Neutrophil (primary cell): ENCODE measurements around the gene PRR16.

ENCODE experiments used
- H3K27ac ChIP-seq: fragments of 200-600 bp; sonication (generic); 2 replicates; pipeline ENCODE4 v1.5.1; 2016; ENCODE audit warnings: mild to moderate bottlenecking, moderate library complexity
- H3K27me3 ChIP-seq: fragments of 200-600 bp; sonication (generic); 2 replicates; pipeline ENCODE4 v1.6.0; 2016; ENCODE audit warnings: mild to moderate bottlenecking
- H3K36me3 ChIP-seq: fragments of 200-600 bp; sonication (generic); 2 replicates; pipeline ENCODE4 v1.5.1; 2017
- H3K4me1 ChIP-seq, 2 experiments: fragments of 200-600 bp in 1 of 2; sonication (generic) in 1 of 2; 1 replicate in 1 of 2; 2 replicates in 1 of 2; pipeline versions ENCODE4 v1.5.1 to v1.6.1; 2013 to 2016; ENCODE audit warnings: low read depth in 1 of 2, low read length in 1 of 2, mild to moderate bottlenecking in 1 of 2, moderate library complexity in 1 of 2; ENCODE audit not compliant: control insufficient read depth in 1 of 2, insufficient read depth in 1 of 2
- H3K4me3 ChIP-seq, 2 experiments: fragments of 200-600 bp in 1 of 2; sonication (generic) in 1 of 2; 1 replicate in 1 of 2; 2 replicates in 1 of 2; pipeline ENCODE4 v1.5.1; 2013 to 2016; ENCODE audit warnings: low read depth in 1 of 2, low read length in 1 of 2, mild to moderate bottlenecking in 1 of 2, moderate library complexity in 1 of 2
- H3K9me3 ChIP-seq: fragments of 200-600 bp; sonication (generic); 2 replicates; pipeline ENCODE4 v1.5.1; 2016
- CTCF ChIP-seq: fragments of 200-600 bp; sonication (generic); IDR thresholded peaks from 2 replicates; pipeline ENCODE4 v1.5.1; 2016; ENCODE audit warnings: antibody characterized with exemption

The PRR16 gene

GRCh38 chr5:120447706-120448239 is 16.3 kb upstream of the PRR16 start:
- Histone ChIP-seq H3K36me3 (no peaks in the 10 kb centered on the region), H3K27me3 (no peaks in the 10 kb centered on the region), H3K4me3 (no peak overlapping the region), H3K27ac (no peak overlapping the region), H3K9me3 (no peaks in the 10 kb centered on the region), H3K4me1 (no peaks in the 10 kb centered on the region)
- TF ChIP-seq CTCF: no peak

- H3K36me3 ChIP-seq: no peaks in the 10 kb centered on the region
- no peaks in the 10 kb centered on the region for H3K27me3 ChIP-seq
- H3K4me3 ChIP-seq: no peak overlapping the region
- H3K27ac ChIP-seq: no peak overlapping the region
- TF ChIP-seq CTCF: no peak
- no peaks in the 10 kb centered on the region for H3K4me1 ChIP-seq
- no peaks in the 10 kb centered on the region for H3K9me3 ChIP-seq
These were observed 14.6 kb upstream of the PRR16 start for GRCh38 chr5:120449501-120449900.

- TF ChIP-seq CTCF: no peak
- Histone ChIP-seq H3K36me3 (no peaks in the 10 kb centered on the region), H3K27ac (no peak overlapping the region), H3K27me3 (no peaks in the 10 kb centered on the region), H3K9me3 (no peaks in the 10 kb centered on the region), H3K4me1 (no peaks in the 10 kb centered on the region), H3K4me3 (no peak overlapping the region)
These were observed 13.2 kb upstream of the PRR16 start for GRCh38 chr5:120450910-120451309.

GRCh38 chr5:120451445-120451844 is 12.7 kb upstream of the PRR16 start:
- H3K9me3 ChIP-seq: no peaks in the 10 kb centered on the region
- no peaks in the 10 kb centered on the region for H3K36me3 ChIP-seq
- no peaks in the 10 kb centered on the region for H3K27me3 ChIP-seq
- no peaks in the 10 kb centered on the region for H3K4me1 ChIP-seq
- no peak overlapping the region for H3K27ac ChIP-seq
- no peak overlapping the region for H3K4me3 ChIP-seq
- no peak for TF ChIP-seq CTCF

- H3K27me3 ChIP-seq: no peaks in the 10 kb centered on the region
- H3K27ac ChIP-seq: no peak overlapping the region
- no peaks in the 10 kb centered on the region for H3K36me3 ChIP-seq
- H3K9me3 ChIP-seq: no peaks in the 10 kb centered on the region
- no peaks in the 10 kb centered on the region for H3K4me1 ChIP-seq
- no peak for TF ChIP-seq CTCF
- H3K4me3 ChIP-seq: no peak overlapping the region
These were observed 11.6 kb upstream of the PRR16 start for GRCh38 chr5:120452471-120452870.
